Hepatocyte (in vitro differentiated cells): ENCODE results near the gene NEDD8.
A peak's percentile ranks its signal among the peaks of the same experiment; 100 is the strongest.

ENCODE experiments used
- EZH2 ChIP-seq: fragments of 200-600 bp; sonication (generic); IDR thresholded peaks from 2 replicates; pipeline ENCODE4 v1.6.1; 2016; ENCODE audit warnings: antibody characterized with exemption, mild to moderate bottlenecking, borderline replicate concordance
- EZH2phosphoT487 ChIP-seq: fragments of 200-600 bp; sonication (generic); IDR thresholded peaks from one replicate; pipeline ENCODE4 v1.6.1; 2018; ENCODE audit warnings: antibody characterized with exemption, mild to moderate bottlenecking, low read depth, moderate library complexity; ENCODE audit not compliant: unreplicated experiment, severe bottlenecking
- TF ChIP-seq, protein P1 (sequence below): fragments of 200-600 bp; sonication (generic); IDR thresholded peaks from 2 replicates; pipeline ENCODE4 v1.5.1; 2016; ENCODE audit warnings: antibody characterized with exemption, mild to moderate bottlenecking; ENCODE audit not compliant: poor library complexity

- TF ChIP-seq, protein P1, sequence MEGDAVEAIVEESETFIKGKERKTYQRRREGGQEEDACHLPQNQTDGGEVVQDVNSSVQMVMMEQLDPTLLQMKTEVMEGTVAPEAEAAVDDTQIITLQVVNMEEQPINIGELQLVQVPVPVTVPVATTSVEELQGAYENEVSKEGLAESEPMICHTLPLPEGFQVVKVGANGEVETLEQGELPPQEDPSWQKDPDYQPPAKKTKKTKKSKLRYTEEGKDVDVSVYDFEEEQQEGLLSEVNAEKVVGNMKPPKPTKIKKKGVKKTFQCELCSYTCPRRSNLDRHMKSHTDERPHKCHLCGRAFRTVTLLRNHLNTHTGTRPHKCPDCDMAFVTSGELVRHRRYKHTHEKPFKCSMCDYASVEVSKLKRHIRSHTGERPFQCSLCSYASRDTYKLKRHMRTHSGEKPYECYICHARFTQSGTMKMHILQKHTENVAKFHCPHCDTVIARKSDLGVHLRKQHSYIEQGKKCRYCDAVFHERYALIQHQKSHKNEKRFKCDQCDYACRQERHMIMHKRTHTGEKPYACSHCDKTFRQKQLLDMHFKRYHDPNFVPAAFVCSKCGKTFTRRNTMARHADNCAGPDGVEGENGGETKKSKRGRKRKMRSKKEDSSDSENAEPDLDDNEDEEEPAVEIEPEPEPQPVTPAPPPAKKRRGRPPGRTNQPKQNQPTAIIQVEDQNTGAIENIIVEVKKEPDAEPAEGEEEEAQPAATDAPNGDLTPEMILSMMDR = peak; percentile 40
- TF ChIP-seq EZH2 (no peak), EZH2phosphoT487 (no peak)
These were observed 9.8 kb upstream of the NEDD8 start for GRCh38 chr14:24241829-24242443.
